ENCODE results near the gene IQGAP3. TPM values are rescaled to one million over a fixed set of nuclear protein-coding genes. Genes with fewer than 3 reads are reported as not detected.
A peak's percentile ranks its signal among the peaks of the same experiment; 100 is the strongest.

Gene IQGAP3
- total RNA-seq, 1 donor from 2014 or later: 1.3 TPM

GRCh38 chr1:156601122-156601830 is 28.9 kb upstream of the IQGAP3 start, which contains the start of gene GPATCH4:
TSS of gene GPATCH4 (minus strand) at chr1:156601479.
- Histone ChIP-seq H3K4me3 (peak within 1 kb of the TSS; percentile 73), H3K27ac (peak within 1 kb of the TSS; percentile 78), H3K36me3 (peaks cover 25% of the 10 kb centered on the region), H3K27me3 (no peaks in the 10 kb centered on the region), H3K9me3 (no peaks in the 10 kb centered on the region), H3K4me1 (peaks cover 22% of the 10 kb centered on the region)
- ATAC-seq (peak; percentile 91), DNase-seq (peak; percentile 84)
- intact Hi-C loops (cut with DNase I): no loop called here
- no peak for TF ChIP-seq CTCF (IDR thresholded peaks at IDR 0.05)

- H3K4me1 ChIP-seq: peaks cover 22% of the 10 kb centered on the region
- no peak for ATAC-seq
- H3K27ac ChIP-seq: peak overlapping the region; percentile 78
- H3K4me3 ChIP-seq: peak overlapping the region; percentile 73
- H3K9me3 ChIP-seq: no peaks in the 10 kb centered on the region
- H3K27me3 ChIP-seq: no peaks in the 10 kb centered on the region
- TF ChIP-seq CTCF (IDR thresholded peaks at IDR 0.05): no peak
- H3K36me3 ChIP-seq: peaks cover 29% of the 10 kb centered on the region
- intact Hi-C loops (cut with DNase I): no loop called here
- DNase-seq: peak; percentile 50
These were observed 28.4 kb upstream of the IQGAP3 start for GRCh38 chr1:156600733-156601121.

- no peak for DNase-seq
- TF ChIP-seq CTCF (IDR thresholded peaks at IDR 0.05): peak; percentile 12
- Histone ChIP-seq H3K27ac (no peak overlapping the region), H3K4me1 (peaks cover 22% of the 10 kb centered on the region), H3K4me3 (no peak overlapping the region), H3K36me3 (peaks cover 38% of the 10 kb centered on the region), H3K9me3 (no peaks in the 10 kb centered on the region), H3K27me3 (no peaks in the 10 kb centered on the region)
- ATAC-seq: peak; percentile 29
- intact Hi-C loops (cut with DNase I): no loop called here
These were observed 27.4 kb upstream of the IQGAP3 start for GRCh38 chr1:156599811-156600210.

- Histone ChIP-seq H3K9me3 (no peaks in the 10 kb centered on the region), H3K4me1 (peaks cover 22% of the 10 kb centered on the region), H3K4me3 (no peak overlapping the region), H3K27me3 (no peaks in the 10 kb centered on the region), H3K36me3 (peaks cover 46% of the 10 kb centered on the region), H3K27ac (no peak overlapping the region)
- intact Hi-C loops (cut with DNase I): no loop called here
- ATAC-seq: no peak
- peak; percentile 17 for DNase-seq
- no peak for TF ChIP-seq CTCF (IDR thresholded peaks at IDR 0.05)
These were observed 26.5 kb upstream of the IQGAP3 start for GRCh38 chr1:156598731-156599432.

- Histone ChIP-seq H3K36me3 (peaks cover 50% of the 10 kb centered on the region), H3K9me3 (no peaks in the 10 kb centered on the region), H3K27me3 (no peaks in the 10 kb centered on the region), H3K27ac (no peak overlapping the region), H3K4me3 (no peak overlapping the region), H3K4me1 (peaks cover 22% of the 10 kb centered on the region)
- ATAC-seq (no peak), DNase-seq (no peak)
- intact Hi-C loops (cut with DNase I): no loop called here
- TF ChIP-seq CTCF (IDR thresholded peaks at IDR 0.05): no peak
These were observed 25.8 kb upstream of the IQGAP3 start for GRCh38 chr1:156598125-156598524.

All from upper lobe of right lung (tissue), 1 donor.